ENCODE data around the gene PARVG. TPM values are rescaled to one million over a fixed set of nuclear protein-coding genes. Genes with fewer than 3 reads are reported as not detected.

PARVG gene
- total and polyA plus RNA-seq, 3 experiments from 2014 or later, result 56.0 to 94.4 (median 57.4) TPM

- Mint-ChIP-seq H3K36me3 (peaks cover 20 to 62% (median 20%) of the 10 kb centered on the region in 3 donors), H3K4me1 (peaks cover 34 to 56% (median 36%) of the 10 kb centered on the region in 3 donors), H3K27ac (peak overlapping the region in 1 of 8 donors; percentile 25), H3K4me3 (peak overlapping the region in 1 of 7 donors; percentile 48), H3K9me3 (no peaks in the 10 kb centered on the region), H3K27me3 (no peaks in the 10 kb centered on the region)
- H3K27ac ChIP-seq (ENCODE audit: low read depth, low read length), result no peak overlapping the region
- POLR2A ChIA-PET, result no interaction called here
- CTCF ChIA-PET, result no interaction called here
- peaks cover 35% of the 10 kb centered on the region for H3K4me1 ChIP-seq (ENCODE audit: insufficient read depth, low read length)
- DNase-seq, result no peak
- H3K27me3 ChIP-seq (ENCODE audit: insufficient read depth, low read length, poor library complexity, severe bottlenecking), result no peaks in the 10 kb centered on the region
- no peaks in the 10 kb centered on the region for H3K9me3 ChIP-seq (ENCODE audit: low read length)
- H3K4me3 ChIP-seq (ENCODE audit: low read length), result no peak overlapping the region
- peaks cover 18% of the 10 kb centered on the region for H3K36me3 ChIP-seq (ENCODE audit: insufficient read depth, low read length)
Measured at GRCh38 chr22:44194569-44194968, 13.8 kb downstream of the PARVG start.

- POLR2A ChIA-PET, result no interaction called here
- no peak for DNase-seq
- CTCF ChIA-PET, result interaction anchor here (1.1 kb wide), 1 partner anchor 15 kb away, joined by 3 read pairs; the partner anchor contains the start of gene PARVG
Measured at GRCh38 chr22:44195189-44195871, 14.6 kb downstream of the PARVG start.

GRCh38 chr22:44196241-44196640 is 15.5 kb downstream of the PARVG start:
- DNase-seq, result no peak
- Mint-ChIP-seq H3K27me3 (no peaks in the 10 kb centered on the region), H3K36me3 (peaks cover 20 to 76% (median 21%) of the 10 kb centered on the region in 3 donors), H3K9me3 (no peaks in the 10 kb centered on the region), H3K4me3 (no peak overlapping the region), H3K27ac (no peak overlapping the region), H3K4me1 (peaks cover 32 to 62% (median 43%) of the 10 kb centered on the region in 3 donors)
- Histone ChIP-seq H3K27ac (ENCODE audit: low read depth, low read length) (no peak overlapping the region), H3K27me3 (ENCODE audit: insufficient read depth, low read length, poor library complexity, severe bottlenecking) (no peaks in the 10 kb centered on the region), H3K9me3 (ENCODE audit: low read length) (no peaks in the 10 kb centered on the region), H3K4me3 (ENCODE audit: low read length) (no peak overlapping the region), H3K36me3 (ENCODE audit: insufficient read depth, low read length) (peaks cover 20% of the 10 kb centered on the region), H3K4me1 (ENCODE audit: insufficient read depth, low read length) (peaks cover 35% of the 10 kb centered on the region)
- POLR2A ChIA-PET, result no interaction called here
- CTCF ChIA-PET, result interaction anchor here (1.1 kb wide), 1 partner anchor 15 kb away, joined by 3 read pairs; the partner anchor contains the start of gene PARVG

More at GRCh38 chr22:44195189-44195871, 14.6 kb downstream of the PARVG start:
- peaks cover 20% of the 10 kb centered on the region for H3K36me3 ChIP-seq (ENCODE audit: insufficient read depth, low read length)
- H3K27me3 Mint-ChIP-seq, result no peaks in the 10 kb centered on the region
- no peaks in the 10 kb centered on the region for H3K9me3 Mint-ChIP-seq
- H3K27ac Mint-ChIP-seq, result peak overlapping the region in 3 of 8 donors; percentile 25 to 63 (median 43)
- no peak overlapping the region for H3K4me3 Mint-ChIP-seq
- H3K4me1 Mint-ChIP-seq, result peaks cover 36 to 58% (median 39%) of the 10 kb centered on the region in 3 donors
- H3K27ac ChIP-seq (ENCODE audit: low read depth, low read length), result no peak overlapping the region
- H3K4me1 ChIP-seq (ENCODE audit: insufficient read depth, low read length), result peaks cover 35% of the 10 kb centered on the region
- no peaks in the 10 kb centered on the region for H3K27me3 ChIP-seq (ENCODE audit: insufficient read depth, low read length, poor library complexity, severe bottlenecking)
- peaks cover 20 to 67% (median 21%) of the 10 kb centered on the region in 3 donors for H3K36me3 Mint-ChIP-seq
- no peaks in the 10 kb centered on the region for H3K9me3 ChIP-seq (ENCODE audit: low read length)
- no peak overlapping the region for H3K4me3 ChIP-seq (ENCODE audit: low read length)

GRCh38 chr22:44196731-44197131 is 16.0 kb downstream of the PARVG start:
- Mint-ChIP-seq H3K36me3 (peaks cover 20 to 79% (median 21%) of the 10 kb centered on the region in 3 donors), H3K27me3 (no peaks in the 10 kb centered on the region), H3K27ac (peak overlapping the region in 1 of 8 donors; percentile 54), H3K4me1 (peaks cover 32 to 59% (median 41%) of the 10 kb centered on the region in 3 donors), H3K4me3 (no peak overlapping the region), H3K9me3 (no peaks in the 10 kb centered on the region)
- Histone ChIP-seq H3K4me1 (ENCODE audit: insufficient read depth, low read length) (peaks cover 31% of the 10 kb centered on the region), H3K36me3 (ENCODE audit: insufficient read depth, low read length) (peaks cover 20% of the 10 kb centered on the region), H3K4me3 (ENCODE audit: low read length) (no peak overlapping the region), H3K27me3 (ENCODE audit: insufficient read depth, low read length, poor library complexity, severe bottlenecking) (no peaks in the 10 kb centered on the region), H3K27ac (ENCODE audit: low read depth, low read length) (no peak overlapping the region), H3K9me3 (ENCODE audit: low read length) (no peaks in the 10 kb centered on the region)
- ChIA-PET POLR2A (no interaction called here), CTCF (no interaction called here)
- DNase-seq, result peak in 1 of 5 donors; percentile 30

- no peak overlapping the region for H3K27ac ChIP-seq (ENCODE audit: low read depth, low read length)
- POLR2A ChIA-PET, result no interaction called here
- no peaks in the 10 kb centered on the region for H3K27me3 ChIP-seq (ENCODE audit: insufficient read depth, low read length, poor library complexity, severe bottlenecking)
- Mint-ChIP-seq H3K27me3 (no peaks in the 10 kb centered on the region), H3K4me1 (peaks cover 32 to 55% (median 42%) of the 10 kb centered on the region in 3 donors), H3K27ac (no peak overlapping the region), H3K36me3 (peaks cover 20 to 85% (median 21%) of the 10 kb centered on the region in 3 donors), H3K9me3 (no peaks in the 10 kb centered on the region), H3K4me3 (no peak overlapping the region)
- H3K4me3 ChIP-seq (ENCODE audit: low read length), result no peak overlapping the region
- CTCF ChIA-PET, result no interaction called here
- peaks cover 25% of the 10 kb centered on the region for H3K4me1 ChIP-seq (ENCODE audit: insufficient read depth, low read length)
- H3K36me3 ChIP-seq (ENCODE audit: insufficient read depth, low read length), result peaks cover 20% of the 10 kb centered on the region
- H3K9me3 ChIP-seq (ENCODE audit: low read length), result no peaks in the 10 kb centered on the region
- DNase-seq, result peak in 1 of 5 donors; percentile 26
Measured at GRCh38 chr22:44197271-44197670, 16.5 kb downstream of the PARVG start.

- Histone ChIP-seq H3K4me1 (ENCODE audit: insufficient read depth, low read length) (peaks cover 6% of the 10 kb centered on the region), H3K9me3 (ENCODE audit: low read length) (no peaks in the 10 kb centered on the region), H3K36me3 (ENCODE audit: insufficient read depth, low read length) (peaks cover 20% of the 10 kb centered on the region), H3K27ac (ENCODE audit: low read depth, low read length) (no peak overlapping the region), H3K27me3 (ENCODE audit: insufficient read depth, low read length, poor library complexity, severe bottlenecking) (no peaks in the 10 kb centered on the region), H3K4me3 (ENCODE audit: low read length) (no peak overlapping the region)
- Mint-ChIP-seq H3K4me1 (peaks cover 23 to 36% (median 30%) of the 10 kb centered on the region in 3 donors), H3K36me3 (peaks cover 21 to 88% (median 25%) of the 10 kb centered on the region in 3 donors), H3K27me3 (no peaks in the 10 kb centered on the region), H3K4me3 (peak overlapping the region in 1 of 7 donors; percentile 42), H3K27ac (peak overlapping the region in 5 of 8 donors; percentile 18 to 78 (median 66)), H3K9me3 (no peaks in the 10 kb centered on the region)
- ChIA-PET CTCF (no interaction called here), POLR2A (no interaction called here)
- DNase-seq, result no peak
Measured at GRCh38 chr22:44199164-44199563, 18.4 kb downstream of the PARVG start.

GRCh38 chr22:44199866-44200265 is 19.1 kb downstream of the PARVG start:
- H3K4me3 Mint-ChIP-seq, result no peak overlapping the region
- H3K4me1 Mint-ChIP-seq, result peaks cover 16 to 33% (median 23%) of the 10 kb centered on the region in 3 donors
- H3K36me3 ChIP-seq (ENCODE audit: insufficient read depth, low read length), result peaks cover 20% of the 10 kb centered on the region
- peaks cover 15 to 88% (median 19%) of the 10 kb centered on the region in 3 donors for H3K36me3 Mint-ChIP-seq
- DNase-seq, result no peak
- H3K4me1 ChIP-seq (ENCODE audit: insufficient read depth, low read length), result no peaks in the 10 kb centered on the region
- no peak overlapping the region for H3K27ac ChIP-seq (ENCODE audit: low read depth, low read length)
- no peaks in the 10 kb centered on the region for H3K27me3 Mint-ChIP-seq
- peak overlapping the region in 5 of 8 donors; percentile 11 to 78 (median 18) for H3K27ac Mint-ChIP-seq
- no peaks in the 10 kb centered on the region for H3K9me3 ChIP-seq (ENCODE audit: low read length)
- no peak overlapping the region for H3K4me3 ChIP-seq (ENCODE audit: low read length)
- H3K27me3 ChIP-seq (ENCODE audit: insufficient read depth, low read length, poor library complexity, severe bottlenecking), result no peaks in the 10 kb centered on the region
- ChIA-PET CTCF (interaction anchor here (1.0 kb wide), 1 partner anchor 11 kb away, joined by 3 read pairs; no protein-coding TSS in a partner anchor), POLR2A (no interaction called here)
- no peaks in the 10 kb centered on the region for H3K9me3 Mint-ChIP-seq

- Mint-ChIP-seq H3K4me1 (peaks cover 16 to 33% (median 21%) of the 10 kb centered on the region in 3 donors), H3K27ac (peak overlapping the region in 2 of 8 donors; percentile 36 to 70), H3K4me3 (no peak overlapping the region), H3K27me3 (no peaks in the 10 kb centered on the region), H3K36me3 (peaks cover 14 to 88% (median 19%) of the 10 kb centered on the region in 3 donors), H3K9me3 (no peaks in the 10 kb centered on the region)
- Histone ChIP-seq H3K27me3 (ENCODE audit: insufficient read depth, low read length, poor library complexity, severe bottlenecking) (no peaks in the 10 kb centered on the region), H3K4me1 (ENCODE audit: insufficient read depth, low read length) (no peaks in the 10 kb centered on the region), H3K36me3 (ENCODE audit: insufficient read depth, low read length) (peaks cover 23% of the 10 kb centered on the region), H3K27ac (ENCODE audit: low read depth, low read length) (no peak overlapping the region), H3K4me3 (ENCODE audit: low read length) (no peak overlapping the region), H3K9me3 (ENCODE audit: low read length) (no peaks in the 10 kb centered on the region)
- POLR2A ChIA-PET, result no interaction called here
- CTCF ChIA-PET, result interaction anchor here (1.0 kb wide), 1 partner anchor 11 kb away, joined by 3 read pairs; no protein-coding TSS in a partner anchor
- DNase-seq, result no peak
Measured at GRCh38 chr22:44200451-44200850, 19.7 kb downstream of the PARVG start.

Data from CD8-positive, alpha-beta memory T cell (primary cell).